HFFc6 (cell line): Measurements from ENCODE around the gene EPS8L3. TPM values are rescaled to one million over a fixed set of nuclear protein-coding genes. Genes with fewer than 3 reads are reported as not detected.

Experiments used
- DNase-seq: peaks from one replicate; pipeline ENCODE4 v3.0.0-alpha.2; 2018
- H3K27ac Mint-ChIP-seq: 2 replicates; pipeline ENCODE4 v1.8.0; 2020; ENCODE audit warnings: mild to moderate bottlenecking, mixed read lengths
- H3K27me3 Mint-ChIP-seq: 2 replicates; pipeline ENCODE4 v1.8.0; 2021; ENCODE audit warnings: mild to moderate bottlenecking, moderate library complexity, mixed read lengths; ENCODE audit not compliant: insufficient read depth
- H3K36me3 Mint-ChIP-seq: 2 replicates; pipeline ENCODE4 v1.8.0; 2021; ENCODE audit warnings: low read depth, mixed read lengths
- H3K4me1 Mint-ChIP-seq: 2 replicates; pipeline ENCODE4 v1.8.0; 2020; ENCODE audit warnings: low read depth, mixed read lengths
- H3K4me3 Mint-ChIP-seq: 2 replicates; pipeline ENCODE4 v1.8.0; 2020; ENCODE audit warnings: mild to moderate bottlenecking, moderate library complexity, mixed read lengths
- H3K9me3 Mint-ChIP-seq: 2 replicates; pipeline ENCODE4 v1.8.0; 2020; ENCODE audit warnings: mild to moderate bottlenecking, mixed read lengths
- CTCF ChIP-seq: fragments of 200-600 bp; sonication (generic); IDR thresholded peaks from 2 replicates; pipeline ENCODE4 v1.5.0; 2021; ENCODE audit warnings: antibody characterized with exemption, mild to moderate bottlenecking
- total RNA-seq, 6 experiments: library from RNA; stranded (reverse); fragmentation: NEBNext Ultra II Directional; extraction: Animal tissue kit (Norgen Biotek cat#: 25700); gene quantifications; 2 replicates in 1 of 6; 3 replicates in 5 of 6; pipeline ENCODE4 v1.2.3, GENCODE V29; 2021

EPS8L3 gene
- total RNA-seq, 6 experiments from 2014 or later: not detected

GRCh38 chr1:109796484-109797302 is 33.0 kb upstream of the EPS8L3 start:
- no peaks in the 10 kb centered on the region for H3K36me3 Mint-ChIP-seq
- no peak for TF ChIP-seq CTCF
- H3K27me3 Mint-ChIP-seq: no peaks in the 10 kb centered on the region; the same call in 1 of the 2 replicates
- H3K9me3 Mint-ChIP-seq: no peaks in the 10 kb centered on the region
- DNase-seq: no peak
- peak overlapping the region; percentile 78 for H3K27ac Mint-ChIP-seq
- H3K4me1 Mint-ChIP-seq: peaks cover 51% of the 10 kb centered on the region
- H3K4me3 Mint-ChIP-seq: peak overlapping the region; percentile 72

GRCh38 chr1:109794319-109795132 is 30.8 kb upstream of the EPS8L3 start:
- no peaks in the 10 kb centered on the region; the same call in 1 of the 2 replicates for H3K27me3 Mint-ChIP-seq
- peaks cover 55% of the 10 kb centered on the region for H3K4me1 Mint-ChIP-seq
- H3K9me3 Mint-ChIP-seq: no peaks in the 10 kb centered on the region
- no peaks in the 10 kb centered on the region for H3K36me3 Mint-ChIP-seq
- no peak for DNase-seq
- H3K27ac Mint-ChIP-seq: no peak overlapping the region; the same call in none of the 2 replicates
- H3K4me3 Mint-ChIP-seq: no peak overlapping the region
- no peak for TF ChIP-seq CTCF

GRCh38 chr1:109793486-109794318 is 30.0 kb upstream of the EPS8L3 start:
- DNase-seq: peak; percentile 78
- no peak; the same call in 1 of the 2 replicates for TF ChIP-seq CTCF
- Mint-ChIP-seq H3K27ac (peak overlapping the region; percentile 90), H3K4me1 (peaks cover 57% of the 10 kb centered on the region), H3K36me3 (no peaks in the 10 kb centered on the region), H3K27me3 (no peaks in the 10 kb centered on the region; the same call in 1 of the 2 replicates), H3K4me3 (no peak overlapping the region), H3K9me3 (no peaks in the 10 kb centered on the region)

DNA sequence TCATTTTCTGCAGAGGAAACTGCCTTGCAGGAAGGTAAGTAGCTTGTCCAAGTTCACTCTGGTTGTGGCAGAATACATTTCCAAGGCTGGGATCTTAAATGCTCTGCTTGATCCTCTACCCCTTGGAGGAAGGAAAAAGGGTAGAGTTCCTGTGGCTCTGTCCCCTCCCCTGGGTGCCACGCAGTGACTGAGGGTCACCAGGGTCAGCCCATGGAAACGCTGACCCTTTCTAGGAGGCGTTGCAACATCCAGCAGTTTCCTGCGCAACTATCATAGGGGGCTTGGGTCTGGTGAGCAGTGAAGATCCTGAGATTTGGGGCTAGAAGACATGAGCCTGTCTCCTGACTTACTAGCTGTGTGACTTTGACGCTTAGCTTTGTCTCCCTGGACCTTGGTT is 29.4 kb upstream of the EPS8L3 start:
- peak overlapping the region; percentile 90 for H3K27ac Mint-ChIP-seq
- no peak for DNase-seq
- H3K4me3 Mint-ChIP-seq: no peak overlapping the region
- H3K4me1 Mint-ChIP-seq: peaks cover 57% of the 10 kb centered on the region
- TF ChIP-seq CTCF: no peak
- H3K36me3 Mint-ChIP-seq: no peaks in the 10 kb centered on the region
- no peaks in the 10 kb centered on the region for H3K9me3 Mint-ChIP-seq
- no peaks in the 10 kb centered on the region; the same call in 1 of the 2 replicates for H3K27me3 Mint-ChIP-seq
